Trophoblast cell (in vitro differentiated cells and primary cell): ENCODE results near the gene DAND5.

Experiments
- DNase-seq, 2 donors: peaks; one replicate each; pipeline ENCODE4 v3.0.0-alpha.2; 2016
- H2AFZ ChIP-seq: 2 replicates; pipeline ENCODE4 v1.6.1; 2013; ENCODE audit warnings: low read length, moderate library complexity, mild to moderate bottlenecking; ENCODE audit not compliant: insufficient read depth, poor library complexity
- H2AK5ac ChIP-seq: 2 replicates; pipeline ENCODE4 v1.6.1; 2013; ENCODE audit warnings: mild to moderate bottlenecking, low read length
- H2BK120ac ChIP-seq: 2 replicates; pipeline ENCODE4 v1.6.1; 2013; ENCODE audit warnings: low read length, mild to moderate bottlenecking, moderate library complexity; ENCODE audit not compliant: insufficient read depth, poor library complexity
- H2BK12ac ChIP-seq: 2 replicates; pipeline ENCODE4 v1.6.1; 2013; ENCODE audit warnings: mild to moderate bottlenecking, low read length, moderate library complexity
- H2BK5ac ChIP-seq: 2 replicates; pipeline ENCODE4 v1.6.1; 2013; ENCODE audit warnings: low read length, low read depth, moderate library complexity, mild to moderate bottlenecking; ENCODE audit not compliant: poor library complexity
- H3K14ac ChIP-seq: 2 replicates; pipeline ENCODE4 v1.6.1; 2013; ENCODE audit warnings: mild to moderate bottlenecking, low read length
- H3K18ac ChIP-seq: 2 replicates; pipeline ENCODE4 v1.6.1; 2013; ENCODE audit warnings: mild to moderate bottlenecking, low read length
- H3K23ac ChIP-seq: 2 replicates; pipeline ENCODE4 v1.6.1; 2013; ENCODE audit warnings: low read length
- H3K27ac ChIP-seq: 2 replicates; pipeline ENCODE4 v1.5.1; 2013; ENCODE audit warnings: low read depth, mild to moderate bottlenecking, inconsistent platforms, low read length, moderate library complexity
- H3K27me3 ChIP-seq: 2 replicates; pipeline ENCODE4 v1.6.1; 2013; ENCODE audit warnings: inconsistent platforms, mild to moderate bottlenecking, low read length, moderate library complexity; ENCODE audit not compliant: insufficient read depth
- H3K36me3 ChIP-seq, 2 experiments: 1 replicate in 1 of 2; 2 replicates in 1 of 2; pipeline ENCODE4 v1.6.1; 2013; ENCODE audit warnings: low read length in 2 of 2, mild to moderate bottlenecking in 2 of 2, moderate library complexity in 1 of 2; ENCODE audit not compliant: insufficient read depth in 2 of 2, control insufficient read depth in 1 of 2
- H3K4ac ChIP-seq: 2 replicates; pipeline ENCODE4 v1.6.1; 2013; ENCODE audit warnings: low read depth, mild to moderate bottlenecking, low read length, moderate library complexity
- H3K4me1 ChIP-seq, 2 experiments: 1 replicate in 1 of 2; 2 replicates in 1 of 2; pipeline ENCODE4 v1.6.1; 2013; ENCODE audit warnings: low read length in 2 of 2, mild to moderate bottlenecking in 2 of 2, moderate library complexity in 1 of 2; ENCODE audit not compliant: insufficient read depth in 2 of 2, control insufficient read depth in 1 of 2
- H3K4me2 ChIP-seq: 2 replicates; pipeline ENCODE4 v1.6.1; 2013; ENCODE audit warnings: inconsistent platforms, mild to moderate bottlenecking, low read length, moderate library complexity
- H3K4me3 ChIP-seq: 2 replicates; pipeline ENCODE4 v1.5.1; 2013; ENCODE audit warnings: mild to moderate bottlenecking, low read depth, low read length, inconsistent platforms
- H3K79me1 ChIP-seq: one replicate; pipeline ENCODE4 v1.6.1; 2013; ENCODE audit warnings: low read length
- H3K79me2 ChIP-seq: 2 replicates; pipeline ENCODE4 v1.6.1; 2013; ENCODE audit warnings: low read length, mild to moderate bottlenecking; ENCODE audit not compliant: control insufficient read depth, insufficient read depth, poor library complexity
- H3K9ac ChIP-seq: 2 replicates; pipeline ENCODE4 v1.6.1; 2013; ENCODE audit warnings: mild to moderate bottlenecking, low read length
- H3K9me3 ChIP-seq: 2 replicates; pipeline ENCODE4 v1.6.1; 2013; ENCODE audit warnings: low read depth, mild to moderate bottlenecking, control low read depth, inconsistent platforms, low read length; ENCODE audit not compliant: insufficient read depth
- H4K12ac ChIP-seq: 2 replicates; pipeline ENCODE4 v1.6.1; 2013; ENCODE audit warnings: low read depth, mild to moderate bottlenecking, low read length, moderate library complexity
- H4K8ac ChIP-seq: 2 replicates; pipeline ENCODE4 v1.6.1; 2013; ENCODE audit warnings: low read depth, mild to moderate bottlenecking, low read length, moderate library complexity
- H4K91ac ChIP-seq: one replicate; pipeline ENCODE4 v1.6.1; 2013; ENCODE audit warnings: low read depth, mild to moderate bottlenecking, low read length, moderate library complexity
- WGBS: extraction: QIAGEN DNeasy Blood & Tissue Kit; methylation state at CpG from one replicate; pipeline ENCODE4 v1.1.7; 2013; ENCODE audit warnings: missing lambda C conversion rate; ENCODE audit not compliant: insufficient read length, insufficient coverage; ENCODE audit errors: extremely low coverage; 5-methylcytosine and 5-hydroxymethylcytosine counted together

The DAND5 gene

DNA sequence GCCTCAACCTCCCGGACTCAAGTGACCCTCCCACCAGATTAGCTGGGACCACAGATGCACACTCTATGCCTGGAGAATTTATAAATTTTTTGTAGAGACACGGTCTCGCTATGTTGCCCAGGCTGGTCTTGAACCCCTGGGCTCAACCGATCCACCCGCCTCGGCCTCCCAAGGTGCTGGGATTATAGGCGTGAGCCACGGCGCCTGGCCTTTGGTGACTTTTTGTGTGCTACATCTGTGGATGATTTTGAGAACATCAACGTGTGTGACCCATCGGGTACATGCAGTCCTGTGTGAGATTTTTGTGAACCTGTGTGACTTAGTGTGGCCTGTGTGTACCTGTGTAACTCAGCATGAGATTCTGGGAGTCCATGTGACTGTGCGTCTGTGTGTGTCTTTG, 17.4 kb downstream of the DAND5 start:
- Histone ChIP-seq H4K8ac (no peak overlapping the region), H3K27me3 (peaks cover 22% of the 10 kb centered on the region), H3K9ac (no peak overlapping the region), H3K4me3 (no peak overlapping the region), H3K23ac (no peak overlapping the region), H2BK5ac (no peak overlapping the region), H2BK120ac (no peak overlapping the region), H3K36me3 (no peaks in the 10 kb centered on the region), H3K79me2 (no peaks in the 10 kb centered on the region), H3K4ac (no peak overlapping the region), H3K18ac (no peak overlapping the region), H3K14ac (no peak overlapping the region), H2AFZ (no peak overlapping the region), H3K9me3 (peaks cover 25% of the 10 kb centered on the region), H3K4me2 (no peak overlapping the region), H2BK12ac (no peak overlapping the region), H2AK5ac (no peak overlapping the region), H4K12ac (no peak overlapping the region), H3K79me1 (no peaks in the 10 kb centered on the region), H4K91ac (no peak overlapping the region), H3K27ac (no peak overlapping the region), H3K4me1 (no peaks in the 10 kb centered on the region)
- DNase-seq = no peak
- WGBS = no CpG with 5 or more reads among the region's 12 CpGs

DNA sequence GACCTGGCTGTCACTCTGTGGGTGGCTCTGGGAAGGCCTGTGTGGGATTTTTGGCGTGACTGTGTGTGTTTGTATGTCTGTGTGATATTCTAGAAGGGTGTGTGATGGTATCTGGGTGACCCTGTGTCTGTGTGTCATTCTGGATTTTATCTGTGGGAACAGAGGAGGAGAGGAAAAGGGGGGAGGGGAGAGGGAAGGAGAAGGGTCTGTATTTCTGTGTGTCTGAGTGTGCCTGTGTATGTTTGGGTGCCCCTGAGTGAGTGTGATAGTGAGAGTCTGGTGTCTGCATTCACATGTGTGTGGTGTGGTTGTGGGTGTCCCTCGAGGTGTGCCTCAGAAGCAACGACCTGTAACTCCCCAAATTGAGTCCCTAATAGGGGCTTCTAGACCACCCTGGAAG, 17.8 kb downstream of the DAND5 start:
- Histone ChIP-seq H2BK120ac (no peak overlapping the region), H3K14ac (no peak overlapping the region), H3K4ac (no peak overlapping the region), H2AK5ac (no peak overlapping the region), H4K91ac (no peak overlapping the region), H3K4me1 (no peaks in the 10 kb centered on the region), H3K23ac (no peak overlapping the region), H3K9ac (no peak overlapping the region), H3K79me2 (no peaks in the 10 kb centered on the region), H3K4me3 (no peak overlapping the region), H3K18ac (no peak overlapping the region), H3K4me2 (no peak overlapping the region), H2BK12ac (no peak overlapping the region), H3K27ac (no peak overlapping the region), H2BK5ac (no peak overlapping the region), H2AFZ (no peak overlapping the region), H4K8ac (no peak overlapping the region), H3K36me3 (no peaks in the 10 kb centered on the region), H3K9me3 (peaks cover 25% of the 10 kb centered on the region), H3K79me1 (no peaks in the 10 kb centered on the region), H3K27me3 (peaks cover 22% of the 10 kb centered on the region), H4K12ac (no peak overlapping the region)
- DNase-seq = no peak
- no CpG with 5 or more reads among the region's 3 CpGs for WGBS

DNA sequence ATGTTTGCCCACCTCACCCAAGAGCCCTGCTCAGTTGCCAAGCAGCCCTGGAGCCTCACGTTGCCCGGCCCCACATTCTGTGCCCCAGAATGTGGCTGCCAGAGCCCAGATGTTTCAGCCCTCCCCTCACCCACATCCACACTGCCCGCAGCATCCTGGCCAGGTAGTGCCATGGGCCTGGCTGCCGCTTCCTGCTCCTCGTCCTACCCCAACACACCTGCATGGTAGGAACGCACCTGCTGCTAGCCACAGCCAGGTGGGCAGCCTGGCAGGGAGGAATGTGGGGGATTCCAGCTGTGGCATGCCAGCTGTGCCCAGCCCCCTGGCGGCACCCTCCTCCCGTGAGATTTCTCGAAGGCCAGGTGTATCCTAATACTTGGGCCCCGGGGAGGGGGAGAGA, 18.4 kb downstream of the DAND5 start:
- H3K18ac ChIP-seq = no peak overlapping the region
- no peaks in the 10 kb centered on the region for H3K4me1 ChIP-seq
- no peak overlapping the region for H4K12ac ChIP-seq
- H2BK120ac ChIP-seq = no peak overlapping the region
- no peak overlapping the region for H2BK12ac ChIP-seq
- H2BK5ac ChIP-seq = no peak overlapping the region
- no peak overlapping the region for H2AK5ac ChIP-seq
- no peak overlapping the region for H4K91ac ChIP-seq
- H3K79me1 ChIP-seq = no peaks in the 10 kb centered on the region
- H3K9me3 ChIP-seq = peaks cover 25% of the 10 kb centered on the region
- H2AFZ ChIP-seq = no peak overlapping the region
- no peaks in the 10 kb centered on the region for H3K36me3 ChIP-seq
- no peak overlapping the region for H3K9ac ChIP-seq
- no peak overlapping the region for H3K14ac ChIP-seq
- no peak for DNase-seq
- no peak overlapping the region for H3K4ac ChIP-seq
- WGBS = no CpG with 5 or more reads among the region's 10 CpGs
- no peak overlapping the region for H3K4me2 ChIP-seq
- no peak overlapping the region for H3K4me3 ChIP-seq
- H3K27ac ChIP-seq = no peak overlapping the region
- peaks cover 22% of the 10 kb centered on the region for H3K27me3 ChIP-seq
- no peak overlapping the region for H4K8ac ChIP-seq
- H3K23ac ChIP-seq = no peak overlapping the region
- no peaks in the 10 kb centered on the region for H3K79me2 ChIP-seq

- WGBS = no CpG with 5 or more reads among the region's 22 CpGs
- peaks cover 23% of the 10 kb centered on the region for H3K9me3 ChIP-seq
- no peak overlapping the region for H2AK5ac ChIP-seq
- no peak overlapping the region for H3K18ac ChIP-seq
- H2BK5ac ChIP-seq = no peak overlapping the region
- no peak overlapping the region for H2BK12ac ChIP-seq
- H3K27me3 ChIP-seq = peaks cover 29% of the 10 kb centered on the region
- no peak overlapping the region for H3K14ac ChIP-seq
- H3K79me2 ChIP-seq = no peaks in the 10 kb centered on the region
- no peak for DNase-seq
- no peak overlapping the region for H3K4ac ChIP-seq
- H3K9ac ChIP-seq = no peak overlapping the region
- H2BK120ac ChIP-seq = no peak overlapping the region
- peaks cover 0 to 2% of the 10 kb centered on the region in 2 experiments for H3K4me1 ChIP-seq
- no peak overlapping the region for H3K4me3 ChIP-seq
- no peak overlapping the region for H3K4me2 ChIP-seq
- no peaks in the 10 kb centered on the region for H3K36me3 ChIP-seq
- H3K27ac ChIP-seq = no peak overlapping the region
- no peak overlapping the region for H3K23ac ChIP-seq
- H4K91ac ChIP-seq = no peak overlapping the region
- H3K79me1 ChIP-seq = no peaks in the 10 kb centered on the region
- no peak overlapping the region for H2AFZ ChIP-seq
- H4K12ac ChIP-seq = no peak overlapping the region
- H4K8ac ChIP-seq = no peak overlapping the region
Measured at GRCh38 chr19:12990431-12990830, 21.1 kb downstream of the DAND5 start.
